Dendritic cell treated with granulocyte-macrophage colony-stimulating factor and Interleukin-4, amounts not matched to agents 40 ng/mL and 50 ng/mL, for 4 days (primary cell): ENCODE results near the gene USF1.
"Not testable (repeated sequence)": the region's sequence is repeated elsewhere in the genome, so short reads cannot be mapped to it uniquely, and the experiment has no call there.

Source experiments
- H3K27ac Mint-ChIP-seq: one replicate; pipeline ENCODE4 v1.8.0; 2022; ENCODE audit warnings: mild to moderate bottlenecking, mixed read lengths
- H3K27me3 Mint-ChIP-seq: one replicate; pipeline ENCODE4 v1.8.0; 2022; ENCODE audit warnings: mild to moderate bottlenecking, mixed read lengths
- H3K36me3 Mint-ChIP-seq: one replicate; pipeline ENCODE4 v1.8.0; 2022; ENCODE audit warnings: low read depth, mixed read lengths
- H3K4me1 Mint-ChIP-seq: one replicate; pipeline ENCODE4 v1.8.0; 2022; ENCODE audit warnings: low read depth, mixed read lengths
- H3K4me3 Mint-ChIP-seq: one replicate; pipeline ENCODE4 v1.8.0; 2022; ENCODE audit warnings: mild to moderate bottlenecking, moderate library complexity, mixed read lengths
- H3K9me3 Mint-ChIP-seq: one replicate; pipeline ENCODE4 v1.8.0; 2022; ENCODE audit warnings: mixed read lengths
- intact Hi-C: fragments of 100-400 bp; cut with micrococcal nuclease; formaldehyde crosslinking; loops from one replicate; pipeline ENCODE4 v1.15.0; 2022

The USF1 gene

DNA sequence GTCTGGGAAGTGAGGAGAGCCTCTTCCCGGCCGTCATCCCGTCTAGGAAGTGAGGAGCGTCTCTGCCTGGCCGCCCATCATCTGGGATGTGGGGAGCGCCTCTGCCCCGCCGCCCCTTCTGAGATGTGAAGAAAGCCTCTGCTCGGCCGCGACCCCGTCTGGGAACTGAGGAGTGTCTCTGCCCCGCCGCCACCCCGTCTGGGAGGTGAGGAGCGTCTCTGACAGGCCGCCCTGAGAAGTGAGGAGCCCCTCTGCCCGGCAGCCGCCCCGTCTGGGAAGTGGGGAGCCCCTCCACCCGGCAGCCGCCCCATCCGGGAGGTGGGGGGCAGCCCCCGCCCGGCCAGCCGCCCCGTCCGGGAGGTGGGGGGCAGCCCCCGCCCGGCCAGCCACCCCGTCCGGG lies 16.3 kb downstream of the USF1 start:
- H3K9me3 Mint-ChIP-seq, H3K27ac Mint-ChIP-seq, H3K4me3 Mint-ChIP-seq, intact Hi-C loops, H3K36me3 Mint-ChIP-seq, H3K27me3 Mint-ChIP-seq: not testable (repeated sequence)
- H3K4me1 Mint-ChIP-seq, result peaks cover 15% of the 10 kb centered on the region

- H3K36me3 Mint-ChIP-seq, H3K4me1 Mint-ChIP-seq, H3K9me3 Mint-ChIP-seq, H3K27me3 Mint-ChIP-seq, H3K4me3 Mint-ChIP-seq, intact Hi-C loops, H3K27ac Mint-ChIP-seq: not testable (repeated sequence)
These were observed 18.8 kb downstream of the USF1 start for GRCh38 chr1:161026954-161027353.

GRCh38 chr1:161022432-161022831 lies 23.3 kb downstream of the USF1 start:
- peaks cover 12% of the 10 kb centered on the region for H3K36me3 Mint-ChIP-seq
- peaks cover 42% of the 10 kb centered on the region for H3K4me1 Mint-ChIP-seq
- H3K27ac Mint-ChIP-seq, H3K27me3 Mint-ChIP-seq, intact Hi-C loops, H3K4me3 Mint-ChIP-seq, H3K9me3 Mint-ChIP-seq: not testable (repeated sequence)

- Mint-ChIP-seq H3K4me1 (peaks cover 45% of the 10 kb centered on the region), H3K36me3 (peaks cover 12% of the 10 kb centered on the region), H3K27me3 (no peaks in the 10 kb centered on the region), H3K27ac (peak overlapping the region; percentile 86), H3K4me3 (peak overlapping the region; percentile 88), H3K9me3 (no peaks in the 10 kb centered on the region)
- intact Hi-C loops, result loop anchor here (1.0 kb wide), 1 partner anchor 23 kb away; the partner anchor contains the start of gene USF1
These were observed 23.8 kb downstream of the USF1 start for GRCh38 chr1:161021970-161022353.

DNA sequence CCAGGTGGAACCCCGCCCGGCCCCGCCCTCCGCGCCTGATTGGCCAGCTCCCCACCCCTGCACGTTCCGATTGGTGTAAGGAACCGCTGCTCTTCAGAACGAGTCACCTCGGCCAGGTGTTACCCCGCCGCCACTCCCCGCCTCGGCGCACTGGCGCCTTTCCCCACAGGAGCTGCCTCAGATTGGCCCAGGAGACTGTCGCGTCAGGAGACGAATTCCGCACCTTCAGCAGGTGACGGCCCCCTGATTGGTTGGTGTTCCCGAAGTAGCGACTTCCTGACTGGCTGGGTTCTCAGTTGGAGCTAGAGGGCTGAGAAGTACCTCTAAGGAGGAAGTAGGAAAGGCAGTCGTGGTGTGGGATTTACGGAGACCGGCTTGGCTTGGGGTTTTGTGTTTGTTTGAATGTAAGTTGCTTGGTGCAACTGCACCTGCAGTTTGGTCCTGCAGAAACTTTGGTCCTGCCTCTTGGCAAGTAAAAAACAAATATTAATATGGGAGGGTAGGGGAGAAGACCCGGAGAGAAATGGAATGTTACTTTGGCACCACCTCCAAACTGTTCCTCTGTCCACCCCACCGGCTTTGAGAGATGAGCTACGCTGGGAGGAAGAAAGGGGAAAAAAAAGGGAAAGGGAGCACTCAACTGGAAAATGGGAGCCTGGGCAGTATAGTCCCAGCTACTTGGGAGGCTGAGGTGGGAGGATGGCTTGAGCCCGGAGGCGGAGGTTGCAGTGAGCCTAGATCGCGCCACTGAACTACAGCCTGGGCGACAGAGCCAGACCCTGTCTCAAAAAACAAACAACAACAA lies 24.4 kb downstream of the USF1 start:
- Mint-ChIP-seq H3K4me1 (peaks cover 50% of the 10 kb centered on the region), H3K4me3 (peak overlapping the region; percentile 88), H3K27ac (peak overlapping the region; percentile 86), H3K36me3 (peaks cover 12% of the 10 kb centered on the region), H3K27me3 (no peaks in the 10 kb centered on the region), H3K9me3 (no peaks in the 10 kb centered on the region)
- intact Hi-C loops, result loop anchor here (1.0 kb wide), 1 partner anchor 24 kb away; the partner anchor contains the start of gene USF1

DNA sequence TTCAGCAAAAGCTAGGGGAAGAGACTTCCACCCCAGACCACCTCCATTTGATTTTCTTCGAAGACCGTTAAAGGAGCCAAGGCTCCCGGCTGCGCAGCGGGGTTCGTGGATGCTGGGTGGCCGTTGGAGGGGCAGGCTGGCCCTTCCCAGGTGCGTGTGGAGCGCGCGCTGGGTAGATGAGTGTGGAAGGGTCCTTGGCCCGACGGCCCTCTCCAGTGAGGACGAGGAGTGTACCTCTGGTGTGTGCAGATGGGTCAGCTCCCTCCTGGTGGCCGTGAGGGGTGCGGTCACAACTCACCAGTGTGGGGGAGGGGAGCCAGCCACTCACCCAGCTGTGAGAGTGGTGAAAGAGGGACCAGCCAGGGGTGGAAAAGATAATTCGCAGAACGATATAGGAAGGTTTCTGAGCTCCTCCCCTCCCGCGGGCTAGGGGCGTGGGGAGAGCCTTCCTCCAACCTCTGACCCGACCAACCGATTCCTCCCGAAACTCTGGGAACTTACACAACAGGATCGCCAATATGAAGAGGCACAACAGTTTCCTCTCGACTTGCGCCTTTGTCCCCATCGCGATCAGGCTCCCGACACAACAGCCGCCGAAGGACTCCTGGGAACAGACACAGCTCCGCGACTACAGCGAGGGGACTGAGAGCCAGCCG lies 25.1 kb downstream of the USF1 start, which contains the start of gene F11R:
Gene F11R (minus strand): TSS at position 644 of the 656 bp plus-strand sequence. CDS start 79 bp downstream, at position 565.
- H3K4me1 Mint-ChIP-seq, result peaks cover 51% of the 10 kb centered on the region
- H3K9me3 Mint-ChIP-seq, result no peaks in the 10 kb centered on the region
- H3K4me3 Mint-ChIP-seq, result peak within 1 kb of the TSS; percentile 88
- intact Hi-C loops, result loop anchor here (1.0 kb wide), 1 partner anchor 25 kb away; the partner anchor contains the start of gene USF1
- H3K27me3 Mint-ChIP-seq, result no peaks in the 10 kb centered on the region
- H3K36me3 Mint-ChIP-seq, result peaks cover 12% of the 10 kb centered on the region
- peak within 1 kb of the TSS; percentile 86 for H3K27ac Mint-ChIP-seq

DNA sequence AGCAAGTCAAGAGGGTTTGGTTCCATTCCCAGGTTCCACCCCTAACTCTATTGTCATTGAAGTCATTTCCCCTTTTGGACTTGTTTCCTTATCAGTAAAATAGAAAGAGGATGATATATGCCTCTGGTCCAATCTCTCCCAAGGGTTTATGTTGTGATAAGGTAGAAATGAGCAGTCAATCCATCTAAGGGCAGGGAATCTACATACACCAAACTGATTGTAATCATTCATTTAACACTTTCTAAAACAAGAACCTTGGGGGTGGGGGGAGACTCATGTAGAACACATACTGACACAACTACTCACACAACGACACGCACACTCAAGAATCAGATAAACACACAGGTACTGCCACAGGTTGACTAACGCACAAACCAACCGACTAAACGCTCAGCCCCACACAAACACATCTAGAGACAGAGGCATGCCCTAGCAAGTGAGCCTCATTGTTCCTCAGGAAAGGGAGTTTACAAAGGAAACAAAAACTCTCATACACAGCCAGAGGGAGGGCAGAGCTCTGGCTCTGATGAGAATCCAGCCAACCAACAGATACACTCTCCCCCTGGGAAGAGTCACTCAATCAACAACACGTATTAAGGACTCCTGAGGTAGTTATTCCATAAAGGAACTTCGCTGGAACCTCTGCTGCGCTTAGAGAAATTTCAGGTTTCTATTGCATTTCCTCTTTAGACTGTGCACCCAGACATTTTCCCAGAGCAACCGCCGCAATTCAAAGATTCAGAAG lies 25.9 kb downstream of the USF1 start:
- Mint-ChIP-seq H3K4me1 (peaks cover 51% of the 10 kb centered on the region), H3K36me3 (peaks cover 12% of the 10 kb centered on the region), H3K27me3 (no peaks in the 10 kb centered on the region), H3K9me3 (no peaks in the 10 kb centered on the region), H3K27ac (peak overlapping the region; percentile 86), H3K4me3 (peak overlapping the region; percentile 88)
- intact Hi-C loops, result no loop called here

DNA sequence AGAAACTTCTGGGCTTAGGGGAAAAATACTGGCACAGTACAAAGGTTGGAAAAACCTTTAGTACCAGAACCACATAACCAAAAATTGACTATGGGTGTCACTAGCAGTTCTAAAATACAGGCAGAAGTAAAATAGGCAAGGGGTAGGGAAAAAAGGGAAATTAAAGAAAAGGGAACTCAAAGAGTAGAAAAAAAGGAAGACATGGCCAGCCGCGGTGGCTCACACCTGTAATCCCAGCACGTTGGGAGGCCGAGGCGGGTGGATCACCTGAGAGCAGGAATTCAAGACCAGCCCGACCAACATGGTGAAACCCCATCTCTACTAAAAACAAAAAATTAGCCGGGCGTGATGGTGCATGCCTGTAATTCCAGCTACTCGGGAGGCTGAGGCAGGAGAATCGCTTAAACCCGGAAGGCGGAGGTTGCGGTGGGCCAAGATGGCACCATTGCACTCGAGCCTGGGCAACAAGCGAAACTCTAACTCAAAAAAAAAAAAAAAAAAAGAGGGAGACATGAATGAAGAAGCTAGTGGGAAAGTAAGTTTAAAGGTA lies 26.6 kb downstream of the USF1 start:
- peaks cover 52% of the 10 kb centered on the region for H3K4me1 Mint-ChIP-seq

DNA sequence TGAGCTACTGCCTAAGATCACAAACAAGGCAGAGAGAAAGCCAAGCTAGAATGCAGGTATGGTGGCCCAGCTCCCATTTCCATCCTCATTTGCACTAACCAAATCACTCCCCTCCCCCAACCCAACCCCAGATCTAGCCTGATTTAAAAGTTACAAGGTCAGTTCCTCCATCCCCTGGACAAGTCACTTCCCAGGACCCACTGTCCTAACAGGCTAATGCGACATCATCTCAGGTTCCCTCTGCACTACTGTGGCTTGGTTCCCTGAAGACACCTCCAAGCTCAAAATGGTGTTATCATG lies 27.2 kb downstream of the USF1 start:
- Mint-ChIP-seq H3K27me3 (no peaks in the 10 kb centered on the region), H3K27ac (peak overlapping the region; percentile 82), H3K9me3 (no peaks in the 10 kb centered on the region), H3K4me3 (no peak overlapping the region), H3K36me3 (peaks cover 12% of the 10 kb centered on the region), H3K4me1 (peaks cover 58% of the 10 kb centered on the region)
- intact Hi-C loops, result no loop called here

More for the DNA sequence above, 26.6 kb downstream of the USF1 start:
- H3K27ac Mint-ChIP-seq, result peak overlapping the region; percentile 82
- intact Hi-C loops, H3K27me3 Mint-ChIP-seq, H3K9me3 Mint-ChIP-seq: not testable (repeated sequence)
- peaks cover 12% of the 10 kb centered on the region for H3K36me3 Mint-ChIP-seq
- H3K4me3 Mint-ChIP-seq, result peak overlapping the region; percentile 19

DNA sequence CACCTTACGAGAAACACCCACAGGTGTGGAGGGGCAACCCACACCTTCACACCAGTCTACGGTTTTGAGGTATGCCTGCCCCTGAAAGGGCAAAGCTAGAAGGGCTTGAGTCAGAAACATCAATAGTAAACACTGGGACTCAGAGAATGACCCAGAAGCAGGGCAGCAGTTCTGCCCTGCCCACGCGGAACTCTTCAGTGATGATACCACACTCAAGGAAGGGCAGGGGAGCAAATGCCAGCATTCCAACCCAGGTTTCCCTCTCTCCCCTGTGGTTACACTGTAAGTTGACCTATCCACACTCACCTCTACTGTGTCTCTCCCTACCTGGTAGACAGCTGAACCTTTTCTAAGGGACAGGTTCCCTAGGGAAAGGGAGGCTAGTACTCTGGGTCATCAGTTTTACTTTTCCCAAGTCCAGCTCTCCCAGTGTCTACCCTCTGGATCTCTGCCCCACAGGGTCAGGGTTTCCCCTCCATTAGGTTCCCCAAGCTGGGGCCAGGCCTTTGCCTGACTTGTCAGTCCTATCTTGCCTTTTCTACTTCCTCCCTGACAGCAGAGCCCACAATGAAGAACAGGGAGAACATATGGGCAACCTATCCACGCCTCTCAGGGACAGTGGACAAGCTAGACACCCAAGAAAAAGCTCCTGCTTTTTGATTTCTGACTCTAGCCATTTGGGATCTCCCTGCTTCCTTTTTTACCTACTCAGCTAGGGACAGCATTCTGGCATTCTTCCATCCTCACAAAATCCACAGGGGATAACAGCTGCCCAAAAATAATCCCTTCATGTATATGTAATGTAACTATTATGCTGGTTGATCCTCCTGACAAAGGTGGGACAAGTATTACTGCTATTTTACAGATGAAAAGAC lies 27.8 kb downstream of the USF1 start:
- H3K36me3 Mint-ChIP-seq, result peaks cover 12% of the 10 kb centered on the region
- H3K4me1 Mint-ChIP-seq, result peaks cover 64% of the 10 kb centered on the region
- H3K9me3 Mint-ChIP-seq, result no peaks in the 10 kb centered on the region
- H3K4me3 Mint-ChIP-seq, result no peak overlapping the region
- H3K27me3 Mint-ChIP-seq, result no peaks in the 10 kb centered on the region
- intact Hi-C loops, result no loop called here
- peak overlapping the region; percentile 82 for H3K27ac Mint-ChIP-seq

GRCh38 chr1:161017181-161017580 lies 28.6 kb downstream of the USF1 start:
- intact Hi-C loops, H3K4me3 Mint-ChIP-seq: not testable (repeated sequence)

GRCh38 chr1:161016683-161017082 lies 29.1 kb downstream of the USF1 start:
- H3K27ac Mint-ChIP-seq, result peak overlapping the region; percentile 68
- H3K9me3 Mint-ChIP-seq, H3K4me3 Mint-ChIP-seq, intact Hi-C loops, H3K27me3 Mint-ChIP-seq: not testable (repeated sequence)
- peaks cover 12% of the 10 kb centered on the region for H3K36me3 Mint-ChIP-seq
- peaks cover 68% of the 10 kb centered on the region for H3K4me1 Mint-ChIP-seq

More at GRCh38 chr1:161017181-161017580, 28.6 kb downstream of the USF1 start:
- not testable (repeated sequence) for H3K27me3 Mint-ChIP-seq, H3K9me3 Mint-ChIP-seq
- peaks cover 65% of the 10 kb centered on the region for H3K4me1 Mint-ChIP-seq
- H3K36me3 Mint-ChIP-seq, result peaks cover 12% of the 10 kb centered on the region
- peak overlapping the region; percentile 82 for H3K27ac Mint-ChIP-seq
